Psoas muscle (tissue), 8 donors: Measurements from ENCODE around the gene SYNRG. TPM values are rescaled to one million over a fixed set of nuclear protein-coding genes. Genes with fewer than 3 reads are reported as not detected.

ENCODE experiments used
- ATAC-seq, 4 donors: fragments of 200-7000 bp; cut with Tn5 transposase; one replicate each; pipeline ENCODE4 v1.9.1; 2020; ENCODE audit warnings: moderate library complexity in 3 of 4, mild to moderate bottlenecking in 2 of 4
- DNase-seq, 2 donors: peaks; one replicate each; pipeline ENCODE4 v3.0.0-alpha.2; 2020
- H3K27ac ChIP-seq: fragments of 200-600 bp; one replicate; pipeline ENCODE4 v1.8.0; 2022
- H3K27me3 ChIP-seq, 3 donors: fragments of 200-600 bp in 1 of 3; one replicate each; pipeline versions ENCODE4 v1.6.1 to v1.8.0; 2013 to 2022; ENCODE audit warnings: low read length in 2 of 3, mild to moderate bottlenecking in 2 of 3, moderate library complexity in 1 of 3; ENCODE audit not compliant: insufficient read depth in 3 of 3
- H3K36me3 ChIP-seq, 2 donors: fragments of 200-600 bp in 1 of 2; one replicate each; pipeline versions ENCODE4 v1.6.1 to v1.8.0; 2013 to 2022; ENCODE audit warnings: low read depth in 1 of 2, mild to moderate bottlenecking in 1 of 2, moderate library complexity in 1 of 2; ENCODE audit not compliant: insufficient read depth in 1 of 2
- H3K4me1 ChIP-seq: fragments of 200-600 bp; one replicate; pipeline ENCODE4 v1.8.0; 2022
- H3K4me3 ChIP-seq: fragments of 200-600 bp; one replicate; pipeline ENCODE4 v1.8.0; 2022; ENCODE audit warnings: mild to moderate bottlenecking
- H3K9me3 ChIP-seq: fragments of 200-600 bp; one replicate; pipeline ENCODE4 v1.8.0; 2022
- WGBS, 3 donors: extraction: QIAGEN DNeasy Blood & Tissue Kit; methylation state at CpG; one replicate each; pipeline versions ENCODE4 v1.1.6 to v1.1.7; 2013; 5-methylcytosine and 5-hydroxymethylcytosine counted together
- intact Hi-C, 2 donors: fragments of 100-400 bp; cut with DNase I; formaldehyde crosslinking; loops; one replicate each; pipeline versions ENCODE4 v1.11.0 to v1.14.2; 2022
- polyA plus RNA-seq, 3 donors: library from polyadenylated mRNA; stranded (reverse); fragments of 200-250 nt; gene quantifications; one replicate each; pipeline ENCODE4 v1.2.3, GENCODE V29; 2013
- total RNA-seq, 4 donors: library from RNA; stranded (reverse); fragmentation: NEBNext Ultra II Directional in 2 of 4; extraction: Animal tissue kit (Norgen Biotek cat#: 25700) in 2 of 4; gene quantifications; one replicate each; pipeline versions ENCODE4 v1.2.1 to v1.2.4, GENCODE V29; 2021 to 2023
- TF ChIP-seq, protein P1 (sequence below): fragments of 200-600 bp; IDR thresholded peaks from one replicate; pipeline ENCODE4 v1.8.0; 2022; ENCODE audit warnings: antibody characterized with exemption
- donor health status: healthy with polysubstance abuse.
- donor health status: DM: no; HTN: no; CAD: no; lungs with moderate emphysema.
- donor health status: Bipolar disorder and iron deficiency.
- donor health status: healthy.
- donor health status: DM: yes; HTN: yes; CAD: no.
- donor health status: DM: no; HTN: no; CAD: no.
- donor health status: DM: no; HTN: no; CAD: no.
- donor health status: DM: yes; HTN: yes; CAD: no.

Gene SYNRG
- total and polyA plus RNA-seq, 7 donors = 5.1 to 43.1 (median 30.3) TPM

DNA sequence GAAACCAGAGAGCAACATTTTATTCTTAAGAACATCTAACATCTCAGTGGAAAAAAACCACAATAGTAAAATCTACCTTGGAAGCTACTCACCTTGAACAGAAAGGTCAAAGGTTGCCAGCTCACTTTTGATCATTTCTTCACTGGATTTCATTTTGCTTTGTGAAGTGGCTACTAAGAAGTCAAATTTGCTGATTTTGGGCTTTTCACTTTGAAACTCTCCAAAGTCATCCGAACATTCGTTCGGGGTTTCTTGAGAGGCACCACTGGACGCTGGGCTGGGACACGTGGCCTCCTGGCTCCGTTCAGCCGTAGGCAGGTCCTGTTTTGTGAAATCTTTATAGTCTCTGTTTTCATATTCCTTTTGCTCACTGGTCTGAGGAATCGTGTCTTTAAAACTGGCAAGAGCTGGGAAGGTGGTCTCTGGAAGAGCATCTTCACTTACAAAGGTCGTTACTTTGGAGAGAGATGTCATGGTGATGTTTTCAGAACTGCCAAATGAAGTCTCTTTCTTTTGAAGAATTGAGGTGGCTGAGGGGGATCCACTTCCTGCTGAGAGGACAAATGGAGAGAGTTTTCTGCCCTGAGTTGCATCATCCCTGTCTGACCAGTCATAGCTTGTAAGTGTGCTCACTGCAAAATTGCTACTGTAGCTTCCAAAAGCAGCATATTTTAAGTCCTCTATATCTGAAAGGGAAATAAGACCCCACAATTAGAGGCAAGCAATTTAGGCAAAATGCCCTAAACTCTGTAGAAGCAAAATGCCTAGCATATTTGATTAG is 67.1 kb downstream of the SYNRG start:
- Histone ChIP-seq H3K4me3 (no peak overlapping the region), H3K4me1 (peaks cover 4% of the 10 kb centered on the region), H3K27me3 (no peaks in the 10 kb centered on the region), H3K9me3 (no peaks in the 10 kb centered on the region), H3K36me3 (peaks cover 9 to 66% of the 10 kb centered on the region in 2 donors), H3K27ac (no peak overlapping the region)
- ATAC-seq (no peak), DNase-seq (no peak)
- intact Hi-C loops = no loop called here
- WGBS, 3 donors = 81 to 90% (median 85%) methylated on average over 9 of the region's 9 CpGs
- TF ChIP-seq, protein P1, sequence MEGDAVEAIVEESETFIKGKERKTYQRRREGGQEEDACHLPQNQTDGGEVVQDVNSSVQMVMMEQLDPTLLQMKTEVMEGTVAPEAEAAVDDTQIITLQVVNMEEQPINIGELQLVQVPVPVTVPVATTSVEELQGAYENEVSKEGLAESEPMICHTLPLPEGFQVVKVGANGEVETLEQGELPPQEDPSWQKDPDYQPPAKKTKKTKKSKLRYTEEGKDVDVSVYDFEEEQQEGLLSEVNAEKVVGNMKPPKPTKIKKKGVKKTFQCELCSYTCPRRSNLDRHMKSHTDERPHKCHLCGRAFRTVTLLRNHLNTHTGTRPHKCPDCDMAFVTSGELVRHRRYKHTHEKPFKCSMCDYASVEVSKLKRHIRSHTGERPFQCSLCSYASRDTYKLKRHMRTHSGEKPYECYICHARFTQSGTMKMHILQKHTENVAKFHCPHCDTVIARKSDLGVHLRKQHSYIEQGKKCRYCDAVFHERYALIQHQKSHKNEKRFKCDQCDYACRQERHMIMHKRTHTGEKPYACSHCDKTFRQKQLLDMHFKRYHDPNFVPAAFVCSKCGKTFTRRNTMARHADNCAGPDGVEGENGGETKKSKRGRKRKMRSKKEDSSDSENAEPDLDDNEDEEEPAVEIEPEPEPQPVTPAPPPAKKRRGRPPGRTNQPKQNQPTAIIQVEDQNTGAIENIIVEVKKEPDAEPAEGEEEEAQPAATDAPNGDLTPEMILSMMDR = no peak

DNA sequence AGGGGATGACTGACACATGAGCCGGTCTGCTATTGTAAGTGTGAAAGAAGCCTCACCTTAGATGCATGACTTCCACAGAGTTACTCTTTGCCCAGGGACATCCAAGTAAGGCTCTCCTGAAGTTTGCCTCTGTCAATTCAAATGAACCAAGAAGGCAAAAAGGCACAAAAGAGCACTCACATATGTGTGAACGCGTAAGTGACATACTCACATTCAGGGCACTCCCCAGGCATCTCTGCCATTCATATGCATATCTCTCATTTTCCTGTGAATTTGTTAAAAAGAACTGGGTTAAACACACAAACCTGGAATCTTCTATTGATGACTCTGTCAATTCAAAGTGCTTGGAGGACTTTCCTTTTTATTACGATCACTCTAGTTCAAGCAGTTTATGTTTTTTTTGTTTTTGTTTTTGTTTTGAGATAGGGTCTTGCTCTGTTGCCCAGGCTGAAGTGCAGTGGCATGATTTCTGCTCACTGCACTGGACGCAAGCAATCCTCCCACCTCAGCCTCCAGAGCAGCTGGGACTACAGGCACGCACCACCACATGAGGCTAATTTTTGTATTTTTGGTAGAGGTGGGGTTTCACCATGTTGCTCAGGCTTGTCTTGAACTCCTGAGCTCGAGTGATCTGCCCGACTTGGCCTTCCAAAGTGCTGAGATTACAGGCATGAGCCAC is 70.1 kb downstream of the SYNRG start:
- Histone ChIP-seq H3K4me3 (no peak overlapping the region), H3K27ac (no peak overlapping the region), H3K27me3 (no peaks in the 10 kb centered on the region), H3K9me3 (no peaks in the 10 kb centered on the region), H3K4me1 (no peaks in the 10 kb centered on the region), H3K36me3 (peaks cover 24 to 94% of the 10 kb centered on the region in 2 donors)
- intact Hi-C loops = no loop called here
- no peak for DNase-seq
- WGBS, 3 donors = 90 to 96% (median 95%) methylated on average over 8 of the region's 8 CpGs
- no peak for ATAC-seq
- TF ChIP-seq, protein P1 = no peak

DNA sequence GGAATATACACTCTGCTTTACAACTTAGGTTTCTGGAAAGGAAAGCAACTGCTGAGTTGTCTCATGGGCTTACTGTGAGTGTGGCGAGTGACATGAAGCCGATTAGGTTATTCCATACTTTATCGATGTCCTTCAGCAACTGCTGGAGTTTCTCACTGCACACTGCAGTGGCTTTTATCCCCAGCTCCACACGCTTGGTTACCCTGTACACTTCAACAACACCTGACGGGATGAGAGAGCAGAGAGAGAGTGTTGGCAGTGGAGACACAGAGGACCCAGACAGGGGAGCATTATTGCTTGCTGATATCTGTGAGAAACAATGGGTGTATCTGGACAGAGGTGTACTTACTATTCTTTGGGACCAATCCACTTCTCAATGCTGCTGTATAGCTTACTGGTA is 73.3 kb downstream of the SYNRG start:
- TF ChIP-seq, protein P1 = no peak
- peaks cover 25 to 98% of the 10 kb centered on the region in 2 donors for H3K36me3 ChIP-seq

DNA sequence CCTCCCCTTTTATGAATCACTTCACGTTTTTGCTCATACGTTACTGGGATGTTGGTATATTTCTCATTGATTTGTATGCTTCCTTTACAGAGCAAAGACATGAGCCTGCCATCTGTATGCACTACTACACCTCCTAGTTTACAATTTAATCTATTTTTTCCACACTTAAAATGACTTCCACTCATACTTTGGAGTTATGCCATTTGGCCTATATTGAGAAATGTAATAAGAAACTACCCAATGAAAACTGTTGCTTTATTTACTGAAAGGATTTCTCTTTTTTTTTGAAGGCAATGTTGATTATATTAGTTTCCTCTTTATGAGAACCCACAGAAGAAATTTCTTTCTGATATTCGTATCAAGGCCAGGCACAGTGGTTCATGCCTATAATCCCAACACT is 76.5 kb downstream of the SYNRG start:
- no peak for DNase-seq
- Histone ChIP-seq H3K9me3 (no peaks in the 10 kb centered on the region), H3K4me3 (no peak overlapping the region), H3K4me1 (no peaks in the 10 kb centered on the region), H3K27me3 (no peaks in the 10 kb centered on the region), H3K36me3 (peaks cover 27 to 98% of the 10 kb centered on the region in 2 donors), H3K27ac (no peak overlapping the region)
- no peak for ATAC-seq
- intact Hi-C loops = no loop called here
- 91 to 97% (median 92%) methylated on average over 3 of the region's 3 CpGs for WGBS, 3 donors
- TF ChIP-seq, protein P1 = no peak

More for the DNA sequence above, 73.3 kb downstream of the SYNRG start:
- H3K27me3 ChIP-seq = no peaks in the 10 kb centered on the region
- DNase-seq (no peak), ATAC-seq (no peak)
- intact Hi-C loops = no loop called here
- WGBS, 3 donors = 93 to 95% (median 94%) methylated on average over 5 of the region's 5 CpGs
- H3K4me1 ChIP-seq = no peaks in the 10 kb centered on the region
- no peaks in the 10 kb centered on the region for H3K9me3 ChIP-seq
- H3K4me3 ChIP-seq = no peak overlapping the region
- no peak overlapping the region for H3K27ac ChIP-seq
